Endothelial cell of umbilical vein (primary cell): ENCODE measurements around the gene TSKU. TPM values are rescaled to one million over a fixed set of nuclear protein-coding genes. Genes with fewer than 3 reads are reported as not detected.

Experiments used
- BruUV-seq: library from RNA; stranded (reverse); fragments of 400-500 nt; replicated peaks from 2 replicates; lab custom pipeline; 2021; lab: Mats Ljungman, UMichigan
- CTCF ChIA-PET: fragments of 300-600, 350-600 bp; sonication (Branson Sonifier 250); formaldehyde crosslinking; loops from one replicate; lab custom pipeline; 2021; ENCODE audit warnings: antibody characterized with exemption, inconsistent platforms; lab: Charles Lee
- POLR2A ChIA-PET: fragments of 300-600, 350-600 bp; sonication (Branson Sonifier 250); formaldehyde crosslinking; loops from one replicate; lab custom pipeline; 2021; ENCODE audit warnings: antibody characterized with exemption, inconsistent platforms; lab: Charles Lee
- DNase-seq: peaks from one replicate; pipeline ENCODE4 v3.0.0-alpha.2; 2011; ENCODE audit warnings: low read depth, low spot score
- FAIRE-seq: peaks from 2 replicates; lab custom pipeline; 2011; peaks lifted over from hg19 to GRCh38; lab: Jason Lieb, UNC
- H2AFZ ChIP-seq: 2 replicates; pipeline ENCODE4 v1.6.0; 2012; ENCODE audit warnings: low read depth, low read length, control low read depth, inconsistent platforms
- H3K27ac ChIP-seq: 2 replicates; pipeline ENCODE4 v1.5.1; 2011; ENCODE audit warnings: low read depth, mild to moderate bottlenecking, control low read depth, low read length, moderate library complexity; ENCODE audit not compliant: insufficient read depth
- H3K27me3 ChIP-seq, 2 experiments: 2 replicates each; pipeline versions ENCODE4 v1.6.0 to v1.6.1; 2011; ENCODE audit warnings: low read length in 2 of 2, mixed read lengths in 1 of 2; ENCODE audit not compliant: control insufficient read depth in 2 of 2, insufficient read depth in 2 of 2
- H3K36me3 ChIP-seq, 2 experiments: 2 replicates in 1 of 2; 3 replicates in 1 of 2; pipeline ENCODE4 v1.5.1; 2011; ENCODE audit warnings: low read length in 2 of 2, mild to moderate bottlenecking in 1 of 2, moderate library complexity in 1 of 2; ENCODE audit not compliant: control insufficient read depth in 2 of 2, insufficient read depth in 2 of 2; ENCODE audit errors: extremely low read depth in 1 of 2
- H3K4me1 ChIP-seq: 3 replicates; pipeline ENCODE4 v1.5.1; 2011; ENCODE audit warnings: mild to moderate bottlenecking, low read length; ENCODE audit not compliant: control insufficient read depth, insufficient read depth; ENCODE audit errors: extremely low read depth
- H3K4me2 ChIP-seq: 2 replicates; pipeline ENCODE4 v1.6.1; 2011; ENCODE audit warnings: low read length, control low read depth, mixed read lengths; ENCODE audit not compliant: insufficient read depth
- H3K4me3 ChIP-seq, 3 experiments: fragments of 200-600 bp in 1 of 3; sonication (generic), shearing (Covaris generic) in 1 of 3; replicated peaks in 1 of 3; 2 replicates each; pipeline ENCODE4 v1.5.1; 2011 to 2016; ENCODE audit warnings: control low read depth in 3 of 3, low read length in 3 of 3, mild to moderate bottlenecking in 2 of 3, inconsistent platforms in 1 of 3, low read depth in 1 of 3, moderate library complexity in 1 of 3; ENCODE audit not compliant: insufficient read depth in 1 of 3
- H3K79me2 ChIP-seq: 2 replicates; pipeline ENCODE4 v1.6.0; 2012; ENCODE audit warnings: low read length, inconsistent platforms; ENCODE audit not compliant: control insufficient read depth, insufficient read depth
- H3K9ac ChIP-seq: replicated peaks from 2 replicates; pipeline ENCODE3; 2011; ENCODE audit warnings: low read length, control low read depth; ENCODE audit not compliant: insufficient read depth; ENCODE audit errors: extremely low read depth
- H3K9me1 ChIP-seq: replicated peaks from 3 replicates; pipeline ENCODE4 v1.6.0; 2011; ENCODE audit warnings: mild to moderate bottlenecking, low read length; ENCODE audit not compliant: control insufficient read depth, insufficient read depth; ENCODE audit errors: extremely low read depth
- H3K9me3 ChIP-seq: replicated peaks from 2 replicates; pipeline ENCODE4 v1.5.1; 2012; ENCODE audit warnings: low read length, inconsistent platforms; ENCODE audit not compliant: control insufficient read depth, insufficient read depth
- H4K20me1 ChIP-seq: replicated peaks from 2 replicates; pipeline ENCODE3; 2011; ENCODE audit warnings: mild to moderate bottlenecking, low read length; ENCODE audit not compliant: control insufficient read depth, insufficient read depth; ENCODE audit errors: extremely low read depth
- CTCF ChIP-seq, 2 donors: IDR thresholded peaks; 1 replicate in 1 of 2; 2 replicates in 1 of 2; pipeline ENCODE4 v1.5.1; 2011; ENCODE audit warnings: low read length in 2 of 2, mild to moderate bottlenecking in 2 of 2, moderate library complexity in 2 of 2, control low read depth in 1 of 2, inconsistent platforms in 1 of 2, low read depth in 1 of 2; ENCODE audit not compliant: insufficient read depth in 1 of 2; ENCODE audit errors: extremely low read depth in 1 of 2
- EZH2 ChIP-seq: IDR thresholded peaks from 2 replicates; pipeline ENCODE4 v1.6.1; 2012; ENCODE audit warnings: borderline replicate concordance, low read depth, mild to moderate bottlenecking, moderate library complexity, low read length, inconsistent platforms; ENCODE audit not compliant: severe bottlenecking
- FOS ChIP-seq: IDR thresholded peaks from 2 replicates; pipeline ENCODE4 v1.6.1; 2011; ENCODE audit warnings: mild to moderate bottlenecking, low read length, moderate library complexity, borderline replicate concordance; ENCODE audit not compliant: insufficient read depth
- GATA2 ChIP-seq: IDR thresholded peaks from 2 replicates; pipeline ENCODE4 v1.7.0; 2011; ENCODE audit warnings: low read depth, mild to moderate bottlenecking, moderate library complexity, mixed read lengths, low read length; ENCODE audit not compliant: insufficient read length, insufficient read depth
- JUN ChIP-seq: IDR thresholded peaks from 2 replicates; pipeline ENCODE4 v1.6.1; 2011; ENCODE audit warnings: borderline replicate concordance, low read depth; ENCODE audit not compliant: insufficient read length, insufficient read depth
- MAX ChIP-seq: IDR thresholded peaks from 2 replicates; pipeline ENCODE4 v1.6.1; 2011; ENCODE audit not compliant: insufficient read depth, insufficient read length
- MYC ChIP-seq: IDR thresholded peaks from one replicate; pipeline ENCODE4 v1.6.1; 2011; ENCODE audit warnings: mild to moderate bottlenecking, low read depth, low read length
- POLR2A ChIP-seq: IDR thresholded peaks from 2 replicates; pipeline ENCODE4 v1.6.1; 2012; ENCODE audit warnings: low read depth, mild to moderate bottlenecking, control low read depth, low read length
- POLR2AphosphoS5 ChIP-seq: IDR thresholded peaks from 2 replicates; pipeline ENCODE4 v1.6.1; 2012; ENCODE audit warnings: low read depth, mild to moderate bottlenecking, control low read depth, low read length, moderate library complexity; ENCODE audit not compliant: insufficient read depth
- dilution Hi-C: fragments of 300-500 bp; cut with MboI; formaldehyde crosslinking; loops from one replicate; pipeline ENCODE4 v1.15.0; 2019; ENCODE audit warnings: low sequenced_read_pairs; ENCODE audit not compliant: extremely low pct_ligation_motif_present
- intact Hi-C: fragments of 100-400 bp; cut with micrococcal nuclease; formaldehyde crosslinking; loops from one replicate; pipeline ENCODE4 v1.10.0; 2022
- polyA plus RNA-seq, 4 experiments: library from polyadenylated mRNA; depleted of rRNA in 3 of 4; stranded (reverse) in 3 of 4; unstranded in 1 of 4; fragments of >200 nt; gene quantifications; 2 replicates each; pipeline versions ENCODE4 v1.2.1 to v1.2.3, GENCODE V29; 2011 to 2012; ENCODE audit warnings: missing spikeins in 1 of 4
- total RNA-seq: library from RNA; stranded (reverse); gene quantifications from 2 replicates; pipeline ENCODE4 v1.2.3, GENCODE V29; 2021

Gene TSKU
- total and polyA plus RNA-seq, 2 donors (not counting 3 experiments of a cell fraction or from before 2014, with no cell fraction given) = 16.2 to 21.2 TPM

GRCh38 chr11:76795290-76795935 is 12.3 kb downstream of the TSKU start:
- dilution Hi-C loops = no loop called here
- no peak overlapping the region for H3K27ac ChIP-seq
- CTCF ChIA-PET = interaction anchor here (1.2 to 1.3 kb wide), 2 partner anchors 61 to 73 kb away, joined by 4 to 6 read pairs; no protein-coding TSS in a partner anchor
- H3K9me1 ChIP-seq = no peaks in the 10 kb centered on the region
- H3K4me3 ChIP-seq = no peak overlapping the region
- no peak for FAIRE-seq
- no peak for DNase-seq
- H3K9me3 ChIP-seq = no peaks in the 10 kb centered on the region
- no peak overlapping the region for H2AFZ ChIP-seq
- intact Hi-C loops = no loop called here
- POLR2A ChIA-PET = no interaction called here
- H3K4me1 ChIP-seq = peaks cover 7% of the 10 kb centered on the region
- H3K27me3 ChIP-seq = no peaks in the 10 kb centered on the region
- H3K9ac ChIP-seq = no peak overlapping the region
- TF ChIP-seq CTCF (IDR thresholded peaks at IDR 0.05; ENCODE audit: extremely low read depth in 1 of 2, insufficient read depth in 1 of 2, low read depth in 1 of 2, low read length in 2 of 2) (no peak), POLR2A (no peak), GATA2 (no peak), JUN (no peak), FOS (no peak), POLR2AphosphoS5 (no peak), MYC (no peak), EZH2 (no peak), MAX (no peak)
- no peak overlapping the region for H3K4me2 ChIP-seq
- H3K36me3 ChIP-seq = peaks cover 0 to 8% of the 10 kb centered on the region in 2 experiments
- no TSS peak for BruUV-seq
- peaks cover 5% of the 10 kb centered on the region for H3K79me2 ChIP-seq
- H4K20me1 ChIP-seq = no peaks in the 10 kb centered on the region
